Heart right ventricle (tissue), 16 donors: ENCODE data around the gene YBX2. TPM values are rescaled to one million over a fixed set of nuclear protein-coding genes. Genes with fewer than 3 reads are reported as not detected.
A peak's percentile ranks its signal among the peaks of the same experiment; 100 is the strongest.

Experiments used
- ATAC-seq, 8 donors: fragments of 200-7000 bp; cut with Tn5 transposase; one replicate each; pipeline ENCODE4 v1.9.1; 2020; ENCODE audit warnings: mild to moderate bottlenecking in 8 of 8, moderate library complexity in 8 of 8, moderate number of reproducible peaks in 1 of 8
- DNase-seq, 2 donors: peaks; one replicate each; pipeline ENCODE4 v3.0.0-alpha.2; 2020
- H3K27ac ChIP-seq, 10 donors: fragments of 200-600 bp; sonication (generic) in 2 of 10; one replicate each; pipeline versions ENCODE4 v1.5.0 to v1.8.0; 2020 to 2022; ENCODE audit warnings: mild to moderate bottlenecking in 3 of 10
- H3K27me3 ChIP-seq, 7 donors: fragments of 200-600 bp; one replicate each; pipeline ENCODE4 v1.8.0; 2021 to 2022; ENCODE audit warnings: mild to moderate bottlenecking in 2 of 7
- H3K36me3 ChIP-seq, 9 donors: fragments of 200-600 bp; sonication (generic) in 1 of 9; one replicate each; pipeline versions ENCODE4 v1.5.0 to v1.8.0; 2020 to 2022; ENCODE audit warnings: mild to moderate bottlenecking in 2 of 9
- H3K4me1 ChIP-seq, 9 donors: fragments of 200-600 bp; sonication (generic) in 1 of 9; one replicate each; pipeline versions ENCODE4 v1.5.0 to v1.8.0; 2020 to 2022; ENCODE audit warnings: mild to moderate bottlenecking in 4 of 9
- H3K4me3 ChIP-seq, 10 donors: fragments of 200-600 bp; sonication (generic) in 2 of 10; one replicate each; pipeline versions ENCODE4 v1.5.0 to v1.8.0; 2020 to 2022; ENCODE audit warnings: mild to moderate bottlenecking in 7 of 10, moderate library complexity in 2 of 10
- H3K9me3 ChIP-seq, 11 donors: fragments of 200-600 bp in 10 of 11; sonication (generic) in 2 of 11; one replicate each; pipeline versions ENCODE4 v1.5.0 to v1.8.0; 2013 to 2022; ENCODE audit warnings: mild to moderate bottlenecking in 2 of 11, control low read depth in 1 of 11, moderate library complexity in 1 of 11
- WGBS, 2 donors: extraction: QIAGEN DNeasy Blood & Tissue Kit; methylation state at CpG; one replicate each; pipeline ENCODE4 v1.1.7; 2013; ENCODE audit warnings: inconsistent platforms in 1 of 2; 5-methylcytosine and 5-hydroxymethylcytosine counted together
- intact Hi-C, 10 donors: fragments of 100-400 bp; cut with DNase I; formaldehyde crosslinking; loops; one replicate each; pipeline versions ENCODE4 v1.11.1 to v1.14.2; 2022
- polyA plus RNA-seq, 2 donors: library from polyadenylated mRNA; stranded (reverse); fragments of 200-250 nt; gene quantifications; one replicate each; pipeline ENCODE4 v1.2.3, GENCODE V29; 2013
- total RNA-seq, 10 donors: library from RNA; stranded (reverse); fragmentation: NEBNext Ultra II Directional in 3 of 10; extraction: Animal tissue kit (Norgen Biotek cat#: 25700) in 3 of 10; gene quantifications; one replicate each; pipeline versions ENCODE4 v1.2.1 to v1.2.4, GENCODE V29; 2021 to 2023
- TF ChIP-seq, protein P1 (sequence below), 9 donors: fragments of 200-600 bp; sonication (generic) in 2 of 9; IDR thresholded peaks; one replicate each; pipeline versions ENCODE4 v1.5.0 to v1.8.0; 2021 to 2022; ENCODE audit warnings: antibody characterized with exemption in 9 of 9, mild to moderate bottlenecking in 5 of 9, moderate library complexity in 1 of 9
- donor health status: Arrhythmogenic right ventricular cardiomyopathy.
- donor health status: ischemic (EF 13 %, LVEDD 7.1; RV severe dilation, severe dysfunction).
- donor health status: healthy with polysubstance abuse.
- donor health status: DM: no; HTN: yes; CAD: no.
- donor health status: DM: no; HTN: no; CAD: no.
- donor health status: ischemic (EF 25% LVEDD 6.9; RV normal size, moderate dysfunction).
- donor health status: ischemic (EF 25% LVEDD 5.7; RV mildly dilated, moderate dysfunction).
- donor health status: healthy.
- donor health status: DM: yes; HTN: yes; CAD: no.
- donor health status: Ischemic cardiomyopathy.
- donor health status: ischemic (EF 35%, LVEDD 5.7; RV mildly dilated, moderate dysfunction).
- donor health status: nonischemic (EF 11% LVEDD 7.7; RV severe dilation, severe dysfunction).
- donor health status: DM: yes; HTN: yes; CAD: no.
- donor health status: PGD.
- donor health status: ischemic (EF 29% LVEDD 5.4; RV normal size, mild dysfunction).
- donor health status: nonischemic (EF 23%, LVEDD 6.1; RV moderate dilation, normal function).

The YBX2 gene
- total and polyA plus RNA-seq, 12 donors, result 0.42 to 2.6 (median 1.2) TPM

DNA sequence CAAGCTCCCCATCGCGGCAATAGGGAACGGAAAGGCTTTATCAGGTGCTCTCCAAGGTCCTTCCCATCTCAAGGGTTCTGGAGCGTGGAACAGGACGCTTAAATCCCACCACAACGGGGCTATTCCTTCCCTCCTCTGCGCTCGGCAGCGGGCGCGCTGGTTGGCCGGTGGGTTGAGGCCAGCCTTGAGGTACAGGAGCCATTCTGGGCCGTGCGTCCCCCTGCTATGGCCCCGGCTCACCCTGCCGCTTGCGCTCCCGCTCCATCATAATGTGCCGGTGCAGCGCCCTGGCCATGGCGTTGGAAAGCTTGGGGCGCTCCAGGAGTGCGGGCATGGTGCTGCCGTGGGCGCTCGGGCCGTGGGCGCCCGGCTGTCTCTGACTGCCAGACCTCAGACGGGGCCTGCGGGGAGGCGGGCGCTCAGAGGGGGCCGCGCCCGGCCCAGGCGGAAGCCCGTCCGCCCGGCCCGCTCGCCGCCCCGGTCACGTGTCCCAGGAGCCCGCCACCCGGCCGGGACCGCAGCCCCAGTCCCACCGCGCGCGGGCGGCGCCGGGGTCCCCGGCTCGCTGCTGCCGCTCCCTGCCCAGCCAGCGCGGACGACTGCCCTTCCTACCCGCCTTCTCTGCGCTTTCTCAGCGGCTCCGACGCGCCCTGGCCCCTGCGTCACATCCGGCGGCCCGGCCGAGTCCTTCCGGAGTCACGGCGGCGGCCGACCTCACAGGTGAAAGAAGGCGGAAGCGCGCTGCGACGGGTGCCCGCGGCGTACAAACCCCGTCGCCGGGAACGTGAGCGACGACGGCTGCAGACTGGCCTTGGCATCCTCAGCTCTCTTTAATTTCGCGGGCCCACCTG lies 20.5 kb upstream of the YBX2 start, which contains the start of gene GPS2:
GPS2 (minus strand) TSS at position 642 of the 851 bp plus-strand sequence; CDS start at position 334, 308 bp downstream.
- Histone ChIP-seq H3K4me3 (peak within 1 kb of the TSS; percentile 82 to 100 (median 94)), H3K4me1 (peaks cover 12 to 57% (median 43%) of the 10 kb centered on the region in 9 donors), H3K9me3 (no peaks in the 10 kb centered on the region), H3K27ac (peak within 1 kb of the TSS; percentile 85 to 99 (median 94)), H3K36me3 (peaks cover 0 to 84% (median 59%) of the 10 kb centered on the region in 9 donors), H3K27me3 (no peaks in the 10 kb centered on the region)
- intact Hi-C loops, result no loop called here
- TF ChIP-seq, protein P1, sequence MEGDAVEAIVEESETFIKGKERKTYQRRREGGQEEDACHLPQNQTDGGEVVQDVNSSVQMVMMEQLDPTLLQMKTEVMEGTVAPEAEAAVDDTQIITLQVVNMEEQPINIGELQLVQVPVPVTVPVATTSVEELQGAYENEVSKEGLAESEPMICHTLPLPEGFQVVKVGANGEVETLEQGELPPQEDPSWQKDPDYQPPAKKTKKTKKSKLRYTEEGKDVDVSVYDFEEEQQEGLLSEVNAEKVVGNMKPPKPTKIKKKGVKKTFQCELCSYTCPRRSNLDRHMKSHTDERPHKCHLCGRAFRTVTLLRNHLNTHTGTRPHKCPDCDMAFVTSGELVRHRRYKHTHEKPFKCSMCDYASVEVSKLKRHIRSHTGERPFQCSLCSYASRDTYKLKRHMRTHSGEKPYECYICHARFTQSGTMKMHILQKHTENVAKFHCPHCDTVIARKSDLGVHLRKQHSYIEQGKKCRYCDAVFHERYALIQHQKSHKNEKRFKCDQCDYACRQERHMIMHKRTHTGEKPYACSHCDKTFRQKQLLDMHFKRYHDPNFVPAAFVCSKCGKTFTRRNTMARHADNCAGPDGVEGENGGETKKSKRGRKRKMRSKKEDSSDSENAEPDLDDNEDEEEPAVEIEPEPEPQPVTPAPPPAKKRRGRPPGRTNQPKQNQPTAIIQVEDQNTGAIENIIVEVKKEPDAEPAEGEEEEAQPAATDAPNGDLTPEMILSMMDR (IDR thresholded peaks at IDR 0.05), result no peak
- ATAC-seq (peak; percentile 82 to 95 (median 92)), DNase-seq (peak; percentile 93 to 95)
- WGBS, 2 donors, result 0% methylated on average over 79 to 95 of the region's 95 CpGs

DNA sequence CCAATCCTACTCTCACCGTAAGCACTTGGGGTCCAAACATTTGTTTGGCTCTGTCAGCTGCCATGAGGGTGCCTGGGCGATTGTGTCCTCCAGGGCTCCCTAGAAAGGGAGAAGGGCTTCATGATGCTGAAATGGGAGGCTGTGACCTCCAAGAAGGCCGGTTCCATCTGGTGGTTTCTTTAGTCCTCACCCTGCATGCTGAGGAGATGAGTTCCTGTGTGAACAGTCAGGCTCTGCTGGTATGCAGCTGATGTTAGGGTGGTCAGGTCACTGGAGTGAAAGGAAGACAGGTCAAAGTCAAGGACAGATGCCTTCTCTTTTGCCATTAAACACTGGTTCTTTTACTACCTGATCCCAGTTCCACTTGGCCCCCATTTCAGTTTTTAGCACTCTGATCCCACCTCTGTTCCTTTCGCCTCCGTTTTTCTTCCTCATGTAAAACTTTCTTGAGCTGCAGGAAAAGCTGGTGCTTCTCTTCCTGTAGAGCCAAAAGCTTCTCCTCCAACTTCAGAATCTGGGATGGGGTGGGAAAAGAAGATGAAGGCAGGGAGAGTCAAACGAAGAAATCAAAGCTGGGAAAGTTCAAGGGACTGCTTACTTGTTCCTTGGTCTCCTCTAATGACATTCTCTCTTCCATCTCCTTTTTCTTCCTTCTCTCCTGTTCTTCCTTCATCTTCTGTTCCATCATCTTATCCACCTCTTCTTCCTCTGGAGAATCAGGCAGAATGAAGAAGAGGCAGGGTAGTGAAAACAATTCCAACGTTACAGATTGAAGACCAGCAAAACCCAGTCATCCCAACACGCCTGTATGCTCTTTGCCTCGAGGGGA lies 19.7 kb upstream of the YBX2 start:
- WGBS, 2 donors, result 48% methylated on average over 9 of the region's 9 CpGs
- H3K9me3 ChIP-seq, result no peaks in the 10 kb centered on the region
- DNase-seq (no peak), ATAC-seq (no peak)
- peak overlapping the region in 9 of 10 donors; percentile 85 to 99 (median 95) for H3K27ac ChIP-seq
- peaks cover 0 to 83% (median 54%) of the 10 kb centered on the region in 9 donors for H3K36me3 ChIP-seq
- intact Hi-C loops, result no loop called here
- no peaks in the 10 kb centered on the region for H3K27me3 ChIP-seq
- peaks cover 12 to 65% (median 52%) of the 10 kb centered on the region in 9 donors for H3K4me1 ChIP-seq
- peak overlapping the region; percentile 82 to 100 (median 94) for H3K4me3 ChIP-seq
- TF ChIP-seq, protein P1 (IDR thresholded peaks at IDR 0.05), result no peak

DNA sequence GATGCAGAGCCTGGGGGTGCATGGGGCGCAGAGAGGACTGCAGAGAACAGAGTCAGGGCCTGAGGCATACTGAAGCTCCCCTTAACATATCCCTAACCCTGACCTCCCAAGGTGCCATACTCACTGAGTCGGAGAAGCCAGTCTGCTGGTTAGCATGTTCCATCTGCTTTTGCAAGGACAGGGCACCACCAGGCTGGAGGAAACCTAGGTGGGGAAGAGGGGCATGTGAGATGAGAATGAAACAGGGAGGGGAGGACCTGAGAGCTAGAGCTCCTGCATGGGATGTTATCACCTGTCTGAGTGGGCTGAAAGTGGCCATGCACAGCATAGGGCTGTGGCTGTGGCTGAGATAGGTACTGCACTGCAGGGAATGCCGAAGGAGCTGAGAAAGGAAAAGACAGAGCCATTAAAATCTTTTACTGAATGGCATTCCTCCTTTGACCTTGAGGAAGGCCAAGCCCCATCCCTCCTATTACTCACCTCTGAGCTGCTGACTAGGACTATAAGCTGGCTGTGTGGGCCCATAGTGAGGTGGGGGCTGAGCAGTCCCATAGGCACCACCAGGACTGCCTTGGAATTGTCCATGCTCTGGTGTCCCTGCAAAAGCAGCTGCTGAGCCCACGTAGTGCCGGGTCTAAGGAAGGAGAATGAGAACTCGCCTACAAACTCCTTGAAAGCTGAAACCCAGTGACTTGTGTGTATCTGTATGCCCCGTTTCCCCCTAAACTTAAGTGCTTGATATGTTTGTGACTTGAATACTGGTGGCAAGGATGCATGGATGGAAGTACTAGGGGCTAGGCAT lies 18.9 kb upstream of the YBX2 start:
- intact Hi-C loops, result no loop called here
- Histone ChIP-seq H3K4me3 (peak overlapping the region in 1 of 10 donors; percentile 99), H3K27ac (peak overlapping the region in 2 of 10 donors; percentile 97 to 98), H3K36me3 (peaks cover 0 to 75% (median 53%) of the 10 kb centered on the region in 9 donors), H3K4me1 (peaks cover 12 to 69% (median 54%) of the 10 kb centered on the region in 9 donors), H3K27me3 (no peaks in the 10 kb centered on the region), H3K9me3 (no peaks in the 10 kb centered on the region)
- 86% methylated on average over 7 of the region's 7 CpGs for WGBS, 2 donors
- no peak for ATAC-seq
- TF ChIP-seq, protein P1 (IDR thresholded peaks at IDR 0.05), result peak in 1 of 9 donors; percentile 16
- no peak for DNase-seq
